ENCODE results near the gene SOCS1. TPM values are rescaled to one million over a fixed set of nuclear protein-coding genes. Genes with fewer than 3 reads are reported as not detected.
"Not testable (repeated sequence)": the region's sequence is repeated elsewhere in the genome, so short reads cannot be mapped to it uniquely, and the experiment has no call there.

Gene SOCS1
- total RNA-seq, 1 donor from 2014 or later, result 10.6 TPM

- no peak for TF ChIP-seq CTCF (IDR thresholded peaks at IDR 0.05)
- no peak overlapping the region for H3K4me3 Mint-ChIP-seq (ENCODE audit: unreplicated experiment)
- no peaks in the 10 kb centered on the region for H3K36me3 Mint-ChIP-seq (ENCODE audit: unreplicated experiment)
- no peak overlapping the region for H3K27ac Mint-ChIP-seq (ENCODE audit: unreplicated experiment)
- peaks cover 5% of the 10 kb centered on the region for H3K4me1 Mint-ChIP-seq (ENCODE audit: unreplicated experiment)
- peaks cover 36% of the 10 kb centered on the region for H3K27me3 Mint-ChIP-seq (ENCODE audit: unreplicated experiment)
- no peak for DNase-seq (ENCODE audit: extremely low spot score, unreplicated experiment)
- H3K9me3 Mint-ChIP-seq (ENCODE audit: unreplicated experiment), result no peaks in the 10 kb centered on the region
Observed at GRCh38 chr16:11290102-11290893, 34.3 kb upstream of the SOCS1 start.

- H3K4me3 Mint-ChIP-seq (ENCODE audit: unreplicated experiment); H3K36me3 Mint-ChIP-seq (ENCODE audit: unreplicated experiment); H3K4me1 Mint-ChIP-seq (ENCODE audit: unreplicated experiment); H3K9me3 Mint-ChIP-seq (ENCODE audit: unreplicated experiment); H3K27ac Mint-ChIP-seq (ENCODE audit: unreplicated experiment); DNase-seq (ENCODE audit: extremely low spot score, unreplicated experiment): not testable (repeated sequence)
- peaks cover 42% of the 10 kb centered on the region for H3K27me3 Mint-ChIP-seq (ENCODE audit: unreplicated experiment)
Observed at GRCh38 chr16:11289696-11290095, 33.7 kb upstream of the SOCS1 start.

- Mint-ChIP-seq H3K9me3 (ENCODE audit: unreplicated experiment) (no peaks in the 10 kb centered on the region), H3K4me3 (ENCODE audit: unreplicated experiment) (no peak overlapping the region), H3K27ac (ENCODE audit: unreplicated experiment) (no peak overlapping the region), H3K36me3 (ENCODE audit: unreplicated experiment) (no peaks in the 10 kb centered on the region), H3K4me1 (ENCODE audit: unreplicated experiment) (peaks cover 5% of the 10 kb centered on the region), H3K27me3 (ENCODE audit: unreplicated experiment) (peaks cover 43% of the 10 kb centered on the region)
- TF ChIP-seq CTCF (IDR thresholded peaks at IDR 0.05), result no peak
- no peak for DNase-seq (ENCODE audit: extremely low spot score, unreplicated experiment)
Observed at GRCh38 chr16:11289202-11289601, 33.2 kb upstream of the SOCS1 start.

GRCh38 chr16:11285842-11286241 is 29.8 kb upstream of the SOCS1 start:
- DNase-seq (ENCODE audit: extremely low spot score, unreplicated experiment), result no peak
- H3K4me1 Mint-ChIP-seq (ENCODE audit: unreplicated experiment), result no peaks in the 10 kb centered on the region

GRCh38 chr16:11283820-11284248 is 27.8 kb upstream of the SOCS1 start:
- TF ChIP-seq CTCF (IDR thresholded peaks at IDR 0.05), result no peak
- H3K36me3 Mint-ChIP-seq (ENCODE audit: unreplicated experiment), result no peaks in the 10 kb centered on the region
- H3K9me3 Mint-ChIP-seq (ENCODE audit: unreplicated experiment), result no peaks in the 10 kb centered on the region
- H3K27me3 Mint-ChIP-seq (ENCODE audit: unreplicated experiment), result peaks cover 48% of the 10 kb centered on the region
- H3K27ac Mint-ChIP-seq (ENCODE audit: unreplicated experiment), result no peak overlapping the region
- no peaks in the 10 kb centered on the region for H3K4me1 Mint-ChIP-seq (ENCODE audit: unreplicated experiment)
- no peak for DNase-seq (ENCODE audit: extremely low spot score, unreplicated experiment)
- no peak overlapping the region for H3K4me3 Mint-ChIP-seq (ENCODE audit: unreplicated experiment)

More at GRCh38 chr16:11285842-11286241, 29.8 kb upstream of the SOCS1 start:
- no peak overlapping the region for H3K4me3 Mint-ChIP-seq (ENCODE audit: unreplicated experiment)
- H3K27ac Mint-ChIP-seq (ENCODE audit: unreplicated experiment), result no peak overlapping the region
- H3K27me3 Mint-ChIP-seq (ENCODE audit: unreplicated experiment), result peaks cover 49% of the 10 kb centered on the region
- no peak for TF ChIP-seq CTCF (IDR thresholded peaks at IDR 0.05)
- no peaks in the 10 kb centered on the region for H3K36me3 Mint-ChIP-seq (ENCODE audit: unreplicated experiment)
- no peaks in the 10 kb centered on the region for H3K9me3 Mint-ChIP-seq (ENCODE audit: unreplicated experiment)
